Activated naive CD8-positive, alpha-beta T cell treated with anti-CD3 and anti-CD28 coated beads, Interleukin-2, amount 50 U/mL, for 24 hours (primary cell): ENCODE data around the gene GPD2.

Experiments
- ATAC-seq: fragments of 150-1000 bp; cut with Tn5 transposase; one replicate; pipeline ENCODE4 v1.10.0; 2021
- DNase-seq: peaks from one replicate; pipeline ENCODE4 v3.0.0; 2021
- H3K27ac Mint-ChIP-seq: one replicate; pipeline ENCODE4 v1.8.0; 2021; ENCODE audit warnings: mild to moderate bottlenecking, mixed read lengths
- H3K27me3 Mint-ChIP-seq: one replicate; pipeline ENCODE4 v1.8.0; 2021; ENCODE audit warnings: mixed read lengths
- H3K36me3 Mint-ChIP-seq: one replicate; pipeline ENCODE4 v1.8.0; 2021; ENCODE audit warnings: low read depth, mixed read lengths
- H3K4me1 Mint-ChIP-seq: one replicate; pipeline ENCODE4 v1.8.0; 2021; ENCODE audit warnings: mixed read lengths
- H3K4me3 Mint-ChIP-seq: one replicate; pipeline ENCODE4 v1.8.0; 2021; ENCODE audit warnings: mild to moderate bottlenecking, moderate library complexity, mixed read lengths
- H3K9me3 Mint-ChIP-seq: one replicate; pipeline ENCODE4 v1.8.0; 2021; ENCODE audit warnings: mixed read lengths

GPD2 gene

DNA sequence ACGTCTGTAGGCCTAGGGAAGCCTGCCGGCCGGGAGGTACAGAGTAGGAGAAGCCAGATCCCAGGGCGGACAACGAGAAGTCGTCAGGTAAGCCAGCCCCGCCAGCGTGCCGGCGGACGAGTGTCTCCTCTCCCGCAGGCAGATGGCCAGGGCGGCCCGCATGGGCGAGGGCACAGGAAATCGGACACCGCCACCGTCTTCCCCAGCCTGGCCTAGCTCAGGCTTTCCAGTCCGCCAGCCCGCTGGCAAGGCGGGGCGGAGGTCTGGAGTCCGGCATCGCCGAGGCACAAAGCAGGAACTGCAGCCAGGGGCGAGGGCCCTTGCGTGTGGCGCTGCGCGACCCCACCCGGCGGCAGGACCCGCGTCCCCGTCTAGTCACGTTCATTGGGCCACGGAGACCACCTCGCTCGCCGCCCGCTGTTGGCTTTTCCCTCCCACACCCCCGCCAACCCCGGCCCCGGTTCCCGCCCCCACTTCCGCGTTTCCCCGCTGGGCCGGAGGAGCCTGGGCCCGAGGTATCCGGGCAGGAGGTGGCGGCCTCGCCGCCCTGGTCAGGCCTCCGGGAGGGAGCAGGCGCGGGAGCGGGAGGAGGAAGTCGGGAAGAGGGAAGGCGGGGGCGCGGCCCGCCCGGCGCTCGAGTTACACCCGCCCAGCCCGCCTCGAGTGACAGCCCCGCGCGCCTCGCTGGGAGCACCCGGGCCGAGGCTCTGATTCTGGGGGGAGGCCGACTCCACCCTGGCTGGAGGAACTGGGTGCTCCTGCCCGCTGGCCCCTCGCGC, at the start of gene GPD2:
GPD2 (plus strand) TSS at position 662 of the 779 bp plus-strand sequence. CDS start 39,727 bp downstream, outside the sequence.
- DNase-seq: peak; percentile 70
- Mint-ChIP-seq H3K4me3 (peak within 1 kb of the TSS; percentile 97), H3K4me1 (peaks cover 40% of the 10 kb centered on the region)

DNA sequence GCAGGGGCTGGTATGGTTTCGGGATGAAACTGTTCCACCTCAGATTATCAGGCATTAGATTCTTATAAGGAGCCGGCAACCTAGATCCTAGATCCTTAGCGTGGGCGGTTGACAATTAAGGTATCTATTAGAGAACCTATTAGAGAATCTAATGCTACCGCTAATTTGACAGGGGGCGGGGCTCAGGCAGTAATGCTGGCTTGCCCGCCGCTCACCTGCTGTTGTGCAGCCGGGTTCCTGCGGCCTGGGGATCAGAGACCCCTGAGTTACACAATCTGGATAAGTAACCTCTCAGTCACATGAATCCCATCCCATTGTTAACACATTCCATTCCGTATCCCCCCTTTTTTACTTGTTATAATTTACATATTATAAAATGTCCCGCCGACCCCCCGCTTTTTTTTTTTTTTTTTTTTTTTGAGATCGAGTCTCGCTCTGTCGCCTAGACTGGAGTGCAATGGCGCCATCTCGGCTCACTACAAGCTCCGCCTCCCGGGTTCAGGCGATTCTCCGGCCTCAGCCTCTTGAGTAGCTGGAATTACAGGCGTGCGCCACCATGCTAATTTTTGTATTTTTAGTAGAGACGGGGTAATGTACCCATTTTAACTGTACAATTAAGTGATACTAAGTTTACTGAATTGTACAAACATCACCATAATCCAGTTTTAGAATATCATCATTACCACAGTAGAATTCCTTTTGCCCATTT, 42.0 kb upstream of the GPD2 start:
- H3K4me1 Mint-ChIP-seq: peaks cover 29% of the 10 kb centered on the region
- H3K9me3 Mint-ChIP-seq: no peaks in the 10 kb centered on the region
- H3K27ac Mint-ChIP-seq: no peak overlapping the region
- DNase-seq (no peak), ATAC-seq (no peak)
- peaks cover 4% of the 10 kb centered on the region for H3K27me3 Mint-ChIP-seq
- no peaks in the 10 kb centered on the region for H3K36me3 Mint-ChIP-seq
- H3K4me3 Mint-ChIP-seq: no peak overlapping the region

More for the DNA sequence above, at the start of gene GPD2:
- Mint-ChIP-seq H3K9me3 (no peaks in the 10 kb centered on the region), H3K36me3 (peaks cover 21% of the 10 kb centered on the region), H3K27me3 (no peaks in the 10 kb centered on the region), H3K27ac (peak within 1 kb of the TSS; percentile 96)
- ATAC-seq: peak; percentile 69

DNA sequence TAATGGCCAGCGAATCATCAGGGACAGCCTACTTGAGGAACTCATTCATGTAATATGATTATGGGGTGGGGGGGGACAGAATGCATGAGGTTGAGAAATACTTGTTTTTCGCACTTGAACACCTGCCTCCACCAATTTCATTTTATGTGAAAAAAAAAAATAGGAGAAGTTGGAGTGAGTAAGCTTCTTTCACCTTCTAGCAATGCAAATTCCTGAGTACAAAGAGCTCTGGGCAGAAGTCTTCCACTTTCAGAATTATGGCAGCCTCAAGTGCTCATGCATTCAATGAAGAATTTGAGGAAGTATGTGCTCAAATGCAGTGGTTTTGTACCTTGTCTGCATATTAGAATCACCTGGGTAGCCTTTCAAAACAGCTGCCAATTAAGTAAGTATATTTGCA, 40.1 kb upstream of the GPD2 start:
- H3K4me3 Mint-ChIP-seq: no peak overlapping the region
- peaks cover 10% of the 10 kb centered on the region for H3K27me3 Mint-ChIP-seq
- peaks cover 46% of the 10 kb centered on the region for H3K4me1 Mint-ChIP-seq
- no peak for ATAC-seq
- H3K9me3 Mint-ChIP-seq: no peaks in the 10 kb centered on the region
- peaks cover 6% of the 10 kb centered on the region for H3K36me3 Mint-ChIP-seq
- no peak overlapping the region for H3K27ac Mint-ChIP-seq
- DNase-seq: no peak

DNA sequence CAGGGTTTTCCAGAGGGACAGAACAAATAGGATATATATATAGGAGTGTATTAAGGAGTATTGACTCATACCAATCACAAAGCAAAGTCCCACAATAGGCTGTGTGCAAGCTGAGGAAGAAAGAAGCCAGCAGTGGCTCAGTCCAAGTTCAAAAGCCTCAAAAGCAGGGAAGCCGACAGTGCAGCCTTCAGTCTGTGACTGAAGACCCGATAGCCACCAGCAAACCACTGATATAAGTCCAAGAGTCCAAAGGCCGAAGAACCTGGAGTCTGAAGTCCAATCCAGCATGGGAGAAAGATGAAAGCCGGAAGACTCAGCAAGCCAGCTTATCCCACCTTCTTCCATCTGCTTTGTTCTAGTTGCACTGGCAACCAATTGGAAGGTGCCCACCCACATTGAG, 39.0 kb upstream of the GPD2 start:
- H3K4me1 Mint-ChIP-seq: peaks cover 50% of the 10 kb centered on the region
- no peaks in the 10 kb centered on the region for H3K9me3 Mint-ChIP-seq
- H3K27me3 Mint-ChIP-seq: peaks cover 10% of the 10 kb centered on the region
- H3K36me3 Mint-ChIP-seq: peaks cover 6% of the 10 kb centered on the region
- no peak overlapping the region for H3K27ac Mint-ChIP-seq
- no peak for DNase-seq
- H3K4me3 Mint-ChIP-seq: no peak overlapping the region
- no peak for ATAC-seq

DNA sequence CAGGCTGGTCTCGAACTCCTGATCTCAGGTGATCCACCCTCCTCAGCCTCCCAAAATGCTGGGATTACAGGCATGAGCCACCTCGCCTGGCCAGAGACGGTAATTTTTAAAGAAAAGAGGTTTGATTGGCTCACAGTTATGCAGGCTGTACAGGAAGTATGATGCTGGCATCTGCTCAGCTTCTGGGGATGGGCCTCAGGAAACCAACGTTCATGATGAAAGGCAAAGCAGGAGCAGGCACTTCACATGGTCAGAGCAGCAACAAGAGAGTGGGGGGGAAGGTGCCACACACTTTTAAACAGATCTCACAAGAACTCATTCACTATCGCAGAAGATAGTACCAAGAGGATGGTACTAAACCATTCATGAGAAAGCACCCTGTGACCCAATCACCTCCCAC, 38.0 kb upstream of the GPD2 start:
- Mint-ChIP-seq H3K27ac (no peak overlapping the region), H3K4me3 (no peak overlapping the region), H3K36me3 (peaks cover 6% of the 10 kb centered on the region), H3K9me3 (no peaks in the 10 kb centered on the region), H3K27me3 (peaks cover 10% of the 10 kb centered on the region), H3K4me1 (peaks cover 50% of the 10 kb centered on the region)
- DNase-seq (no peak), ATAC-seq (no peak)

DNA sequence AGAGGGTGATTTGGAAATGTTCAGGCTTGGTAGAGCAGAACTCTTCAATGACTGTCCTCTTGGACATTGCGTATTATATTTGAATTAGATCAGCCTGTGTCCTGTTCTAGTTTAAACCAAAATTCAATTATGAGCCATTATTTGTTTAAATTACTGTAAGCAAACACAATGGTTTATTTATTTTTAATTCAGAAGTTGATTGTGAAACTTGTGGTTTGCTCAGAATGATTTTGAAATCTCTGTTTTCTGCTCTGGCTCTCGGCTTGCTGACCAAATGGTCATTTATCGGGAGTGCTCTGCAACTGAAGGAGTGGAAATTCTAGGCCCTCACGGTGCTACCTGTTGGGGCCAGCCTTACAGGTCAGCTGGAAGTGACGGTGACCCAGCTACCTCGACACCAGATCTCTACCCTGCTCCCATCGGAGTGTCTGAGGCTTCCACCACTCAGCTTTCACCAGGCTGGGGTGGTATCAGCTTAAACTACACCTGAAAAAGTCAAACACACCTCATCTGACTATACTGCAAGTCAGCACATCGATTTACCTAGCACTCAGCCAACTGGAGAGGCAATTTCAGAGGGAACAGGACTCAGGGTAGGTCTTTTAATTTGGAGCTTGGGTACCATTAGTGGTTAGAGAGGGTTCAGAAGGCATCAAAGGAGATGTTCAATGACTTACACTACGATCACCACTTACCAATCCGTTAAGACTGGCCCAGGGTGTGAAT, 36.8 kb upstream of the GPD2 start:
- peak overlapping the region; percentile 93 for H3K4me3 Mint-ChIP-seq
- H3K27me3 Mint-ChIP-seq: peaks cover 6% of the 10 kb centered on the region
- peak; percentile 57 for ATAC-seq
- H3K4me1 Mint-ChIP-seq: peaks cover 50% of the 10 kb centered on the region
- DNase-seq: no peak
- H3K27ac Mint-ChIP-seq: peak overlapping the region; percentile 96
- H3K36me3 Mint-ChIP-seq: peaks cover 6% of the 10 kb centered on the region
- no peaks in the 10 kb centered on the region for H3K9me3 Mint-ChIP-seq

DNA sequence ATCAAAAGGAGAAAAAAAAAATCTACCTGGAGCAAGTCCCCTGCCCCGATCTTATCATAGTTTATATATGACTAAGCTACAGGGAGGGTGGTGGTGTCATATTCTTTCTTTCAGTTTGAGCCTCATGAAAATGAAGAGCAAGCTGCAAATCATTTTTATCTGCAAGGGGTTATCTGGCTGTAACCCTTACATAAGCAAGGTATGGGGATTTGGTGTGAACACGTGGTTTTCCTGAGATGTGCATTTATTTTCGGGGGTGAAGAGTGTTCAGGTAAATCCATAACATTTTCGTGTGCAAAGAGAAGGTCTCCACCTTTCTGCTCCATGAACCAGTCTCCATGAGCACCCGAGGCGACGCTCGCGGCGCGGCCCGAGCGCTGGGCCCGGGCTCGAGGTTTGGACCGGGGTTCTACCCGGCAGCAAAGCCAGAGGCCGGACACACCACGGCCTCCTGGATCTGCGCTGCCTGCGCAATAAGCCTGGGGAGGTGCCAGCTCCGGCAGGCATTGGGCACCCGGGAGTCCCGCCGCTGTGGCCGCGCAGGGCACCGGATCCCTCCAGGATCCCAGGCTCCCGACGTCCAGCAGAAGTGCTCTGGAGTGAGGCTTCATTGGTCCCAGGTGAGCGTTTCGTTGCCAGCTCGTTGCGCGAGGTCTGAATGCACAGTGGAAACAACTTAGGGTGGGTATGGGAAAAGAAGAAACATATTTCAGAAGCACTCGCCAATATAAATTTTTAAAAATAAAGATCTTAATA, 36.1 kb upstream of the GPD2 start:
- peak; percentile 48 for ATAC-seq
- peaks cover 6% of the 10 kb centered on the region for H3K27me3 Mint-ChIP-seq
- H3K4me3 Mint-ChIP-seq: peak overlapping the region; percentile 93
- H3K36me3 Mint-ChIP-seq: peaks cover 6% of the 10 kb centered on the region
- H3K27ac Mint-ChIP-seq: peak overlapping the region; percentile 96
- peaks cover 50% of the 10 kb centered on the region for H3K4me1 Mint-ChIP-seq
- DNase-seq: peak; percentile 61
- H3K9me3 Mint-ChIP-seq: no peaks in the 10 kb centered on the region

DNA sequence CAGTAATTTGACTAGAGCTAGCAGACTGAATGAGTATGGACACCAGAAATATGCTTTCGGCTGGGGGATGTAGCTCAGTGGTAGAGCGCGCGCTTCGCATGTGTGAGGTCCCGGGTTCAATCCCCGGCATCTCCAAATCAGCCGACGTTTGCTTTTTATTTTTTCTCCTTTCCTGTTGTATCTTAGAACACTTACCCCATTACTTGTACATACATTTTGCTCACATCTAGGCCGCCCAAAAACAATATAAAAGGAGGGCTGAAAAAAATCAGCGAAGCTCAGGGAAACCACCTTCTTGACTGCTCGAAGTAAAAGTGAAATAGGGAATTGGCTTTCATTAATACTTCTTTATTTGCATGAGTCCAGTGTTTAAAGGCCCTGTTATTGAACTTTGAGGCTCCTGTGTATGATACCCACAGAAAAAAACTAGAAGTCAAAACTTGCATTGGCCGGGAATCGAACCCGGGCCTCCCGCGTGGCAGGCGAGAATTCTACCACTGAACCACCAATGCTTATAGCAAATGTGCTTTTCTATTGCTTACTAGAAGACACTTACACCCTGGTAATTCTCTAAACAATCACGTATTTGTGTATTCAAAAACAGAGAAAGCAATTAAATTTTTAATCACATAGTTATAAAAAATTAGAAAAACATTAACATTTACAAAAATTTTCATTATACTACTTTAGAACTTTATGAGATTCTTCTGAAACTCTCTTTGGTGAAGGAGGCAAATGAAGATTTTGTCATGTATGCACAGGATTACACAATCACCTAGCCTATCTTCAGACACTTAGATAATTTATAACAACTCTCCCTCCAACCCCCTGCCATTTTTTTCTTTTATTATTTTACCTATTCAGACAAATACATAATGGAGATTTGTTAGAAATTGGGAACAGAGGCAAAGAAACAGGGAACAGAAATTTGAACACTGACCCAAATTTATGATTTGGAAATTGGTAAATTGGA, 35.2 kb upstream of the GPD2 start:
- H3K9me3 Mint-ChIP-seq: no peaks in the 10 kb centered on the region
- peak; percentile 89 for ATAC-seq

DNA sequence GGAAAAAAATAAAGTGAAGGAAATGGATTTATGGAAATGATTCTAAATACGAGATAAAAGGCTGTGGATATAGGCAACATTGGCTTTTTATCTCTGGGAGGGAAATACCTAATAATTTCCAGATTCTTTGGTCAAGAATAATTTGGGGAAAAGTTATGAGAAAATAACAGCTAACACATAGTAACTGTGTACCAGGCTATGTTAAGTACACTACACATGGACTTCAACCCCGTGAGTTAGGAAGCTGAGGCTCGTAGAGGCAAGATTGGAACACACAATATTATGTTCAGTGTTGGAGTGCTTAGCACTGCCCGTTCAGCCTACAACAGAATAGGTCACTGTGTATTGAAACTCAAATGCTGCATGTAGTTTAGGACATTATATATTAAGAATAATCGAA, 34.3 kb upstream of the GPD2 start:
- ATAC-seq (no peak), DNase-seq (no peak)
- H3K27me3 Mint-ChIP-seq: peaks cover 6% of the 10 kb centered on the region
- H3K36me3 Mint-ChIP-seq: peaks cover 6% of the 10 kb centered on the region
- no peak overlapping the region for H3K27ac Mint-ChIP-seq
- H3K9me3 Mint-ChIP-seq: no peaks in the 10 kb centered on the region
- no peak overlapping the region for H3K4me3 Mint-ChIP-seq
- H3K4me1 Mint-ChIP-seq: peaks cover 43% of the 10 kb centered on the region

More for the DNA sequence above, 35.2 kb upstream of the GPD2 start:
- Mint-ChIP-seq H3K36me3 (peaks cover 6% of the 10 kb centered on the region), H3K4me3 (peak overlapping the region; percentile 93), H3K27me3 (peaks cover 6% of the 10 kb centered on the region), H3K27ac (peak overlapping the region; percentile 96), H3K4me1 (peaks cover 48% of the 10 kb centered on the region)
- peak; percentile 80 for DNase-seq

DNA sequence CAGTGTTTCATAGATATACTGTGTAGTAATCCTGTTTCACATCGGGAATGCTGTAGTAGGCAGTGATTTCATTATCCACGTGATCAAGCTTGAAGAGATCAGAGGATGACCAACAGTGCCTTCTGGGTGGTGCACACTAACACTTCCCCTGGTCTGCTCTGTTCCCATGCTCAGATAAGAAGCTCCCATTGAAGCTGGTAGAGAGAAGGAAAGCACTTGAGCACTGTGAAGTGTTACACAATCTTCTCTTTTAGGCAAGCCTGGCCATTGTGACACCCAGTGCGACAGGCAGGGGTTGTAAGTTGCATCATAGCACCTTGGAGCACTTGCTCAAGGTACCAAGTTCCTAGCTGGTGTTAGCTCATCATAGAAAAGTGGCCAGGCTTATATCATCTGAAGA, 30.6 kb upstream of the GPD2 start:
- no peak overlapping the region for H3K4me3 Mint-ChIP-seq
- H3K27me3 Mint-ChIP-seq: peaks cover 11% of the 10 kb centered on the region
- H3K4me1 Mint-ChIP-seq: peaks cover 10% of the 10 kb centered on the region
- ATAC-seq (no peak), DNase-seq (no peak)
- no peak overlapping the region for H3K27ac Mint-ChIP-seq
- H3K36me3 Mint-ChIP-seq: peaks cover 5% of the 10 kb centered on the region
- no peaks in the 10 kb centered on the region for H3K9me3 Mint-ChIP-seq

DNA sequence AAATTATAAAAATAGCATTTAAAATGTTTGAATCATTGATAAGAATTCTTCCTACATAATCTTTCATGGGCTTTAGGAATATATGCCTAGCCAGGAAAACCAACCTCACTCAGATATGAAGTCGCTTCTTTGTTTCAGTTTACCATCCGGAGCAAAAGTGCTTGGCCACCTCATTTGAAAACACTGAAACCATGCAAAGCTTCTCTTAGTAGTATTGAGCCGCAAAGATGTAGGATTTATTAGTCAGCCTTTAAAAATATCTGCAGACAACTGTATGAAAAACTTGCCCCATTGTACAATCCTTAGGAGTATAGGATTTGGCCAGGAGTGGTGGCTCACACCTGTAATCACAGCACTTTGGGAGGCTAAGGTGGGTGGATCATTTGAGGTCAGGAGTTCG, 24.3 kb upstream of the GPD2 start:
- Mint-ChIP-seq H3K4me1 (no peaks in the 10 kb centered on the region), H3K9me3 (no peaks in the 10 kb centered on the region), H3K27me3 (peaks cover 11% of the 10 kb centered on the region), H3K4me3 (no peak overlapping the region), H3K36me3 (no peaks in the 10 kb centered on the region), H3K27ac (no peak overlapping the region)
- ATAC-seq (no peak), DNase-seq (no peak)

DNA sequence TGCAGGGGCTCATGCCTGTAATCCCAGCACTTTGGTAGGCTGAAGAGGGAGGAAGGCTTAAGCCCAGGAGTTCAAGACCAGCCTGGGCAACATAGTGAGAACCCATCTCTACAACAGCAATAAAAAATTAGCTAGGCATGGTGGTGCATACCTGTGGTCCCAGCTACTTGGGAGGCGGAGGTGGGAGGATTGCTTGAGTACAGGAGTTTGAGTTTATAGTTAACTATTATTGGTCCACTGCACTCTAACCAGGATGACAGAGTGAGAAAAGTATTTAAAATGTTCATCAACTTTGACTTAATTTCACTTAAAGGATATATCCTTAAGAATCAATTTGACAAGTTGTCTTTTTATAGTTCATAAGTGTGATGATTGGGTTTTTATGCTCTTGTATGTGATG, 14.3 kb upstream of the GPD2 start:
- DNase-seq: no peak
- H3K4me1 Mint-ChIP-seq: peaks cover 8% of the 10 kb centered on the region
- peaks cover 17% of the 10 kb centered on the region for H3K27me3 Mint-ChIP-seq
- no peaks in the 10 kb centered on the region for H3K9me3 Mint-ChIP-seq
- H3K36me3 Mint-ChIP-seq: no peaks in the 10 kb centered on the region
- ATAC-seq: no peak
- H3K4me3 Mint-ChIP-seq: no peak overlapping the region
- no peak overlapping the region for H3K27ac Mint-ChIP-seq

DNA sequence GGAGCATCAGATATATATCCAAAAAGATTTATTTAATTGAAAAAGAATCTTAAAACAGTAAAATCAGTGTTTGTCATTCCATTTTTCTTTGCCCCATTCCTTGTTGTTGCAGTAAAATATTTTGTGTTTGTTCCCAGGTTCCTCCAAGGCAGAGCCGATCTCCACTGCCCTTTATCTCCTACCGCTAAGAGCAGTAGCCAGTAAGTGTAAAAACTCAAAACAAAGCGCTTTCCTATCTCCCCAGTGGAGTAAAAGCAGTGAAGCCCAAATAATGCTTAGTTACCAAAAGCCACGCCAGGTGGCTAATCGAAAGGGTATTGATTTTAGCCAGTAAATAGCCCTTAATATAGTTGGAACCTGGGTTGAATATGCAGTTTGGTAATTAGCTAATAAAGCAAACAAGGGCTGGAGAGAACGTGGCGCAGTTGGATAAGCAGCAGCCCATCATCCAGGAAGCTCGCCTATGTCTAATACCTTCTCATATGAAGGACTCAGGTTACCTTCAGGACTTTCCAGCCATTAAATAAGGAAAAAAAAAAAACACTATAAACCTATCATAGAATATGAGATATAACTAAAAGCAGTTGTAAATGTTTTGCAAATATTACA, 12.4 kb upstream of the GPD2 start:
- Mint-ChIP-seq H3K4me1 (peaks cover 8% of the 10 kb centered on the region), H3K27me3 (peaks cover 14% of the 10 kb centered on the region), H3K27ac (no peak overlapping the region), H3K4me3 (no peak overlapping the region), H3K9me3 (no peaks in the 10 kb centered on the region), H3K36me3 (no peaks in the 10 kb centered on the region)
- DNase-seq: no peak
- no peak for ATAC-seq
